HG03108 (cell line): ENCODE measurements around the gene SLC4A1AP.
A peak's percentile ranks its signal among the peaks of the same experiment; 100 is the strongest.

Experiments
- ATAC-seq: cut with Tn5 transposase; IDR thresholded peaks from one replicate; pipeline ENCODE4 v1.9.1; 2021; ENCODE audit warnings: moderate library complexity; ENCODE audit not compliant: unreplicated experiment

Gene SLC4A1AP

DNA sequence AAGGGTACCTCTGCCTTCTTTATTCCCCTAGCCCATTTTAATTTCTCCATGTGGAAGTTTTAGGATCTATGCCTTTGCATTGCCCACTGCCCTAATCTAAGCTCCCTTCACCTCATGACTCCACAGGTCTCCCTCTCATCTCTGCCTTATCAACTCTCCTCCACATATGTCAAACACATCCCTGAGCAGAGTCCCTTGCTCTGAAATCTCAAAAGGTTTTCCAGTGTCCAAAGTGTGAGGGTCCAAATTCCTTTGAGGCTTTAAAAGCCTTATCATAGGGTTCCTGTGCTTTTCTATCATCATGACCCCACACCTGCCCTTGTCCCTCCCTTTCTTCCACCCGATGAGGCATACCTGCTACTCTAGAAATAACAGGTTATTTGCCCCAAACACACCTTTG, 38.6 kb downstream of the SLC4A1AP start:
- no peak for ATAC-seq

DNA sequence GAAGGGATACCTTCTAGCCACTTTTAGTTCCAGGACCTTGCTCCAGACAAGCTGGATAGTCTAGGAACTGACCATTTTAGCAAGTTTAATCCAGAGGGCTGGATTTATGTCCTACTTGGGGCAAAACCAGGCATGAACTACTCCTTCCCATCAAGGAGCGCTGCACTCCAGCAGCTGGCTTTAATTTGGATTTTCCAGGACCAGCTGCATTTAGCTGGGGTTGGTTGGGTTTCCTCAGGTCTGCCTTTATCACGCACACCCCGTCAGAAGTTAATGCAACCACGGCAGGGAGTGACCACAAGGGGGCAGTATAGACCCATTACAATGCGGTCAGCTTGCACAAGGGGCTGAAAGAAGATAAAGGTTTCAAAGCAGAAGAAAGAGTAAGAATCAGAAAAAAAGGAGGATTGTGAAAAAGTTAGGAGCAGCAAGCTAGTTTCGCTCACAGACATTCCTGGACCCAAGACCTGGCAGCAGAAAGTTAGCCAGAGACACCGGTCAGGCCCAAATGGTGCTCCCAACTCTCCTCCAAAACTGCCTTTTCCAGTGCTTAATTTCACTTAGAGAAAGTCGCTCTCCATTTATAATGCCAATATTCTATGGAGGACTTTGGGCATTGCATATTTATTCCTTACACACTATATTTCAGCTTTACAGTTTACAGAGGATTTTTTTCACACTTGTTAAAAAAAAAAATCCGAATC, 40.1 kb downstream of the SLC4A1AP start:
- peak; percentile 59 for ATAC-seq

DNA sequence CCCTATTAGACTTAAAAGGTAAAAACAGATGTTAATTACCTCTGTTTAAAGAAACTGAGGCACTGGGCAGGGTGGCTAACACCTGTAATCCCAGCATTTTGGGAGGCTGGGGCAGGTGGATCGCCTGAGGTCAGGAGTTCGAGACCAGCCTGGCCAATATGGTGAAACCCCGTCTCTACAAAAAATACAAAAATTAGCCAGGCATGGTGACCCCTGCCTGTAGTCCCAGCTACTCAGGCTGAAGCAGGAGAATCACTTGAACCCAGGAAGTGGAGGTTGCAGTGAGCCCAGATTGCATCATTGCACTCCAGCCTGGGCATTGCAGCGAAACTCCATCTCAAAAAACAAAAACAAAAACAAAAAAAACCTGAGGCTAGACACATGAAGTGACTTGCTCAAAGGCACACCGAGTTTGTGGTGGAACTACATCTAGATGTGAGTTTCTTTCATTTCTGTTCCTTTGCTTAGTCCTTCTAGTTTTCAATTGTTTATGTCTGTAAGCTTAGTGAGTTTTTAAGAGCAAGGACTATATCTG, 40.7 kb downstream of the SLC4A1AP start:
- no peak for ATAC-seq

DNA sequence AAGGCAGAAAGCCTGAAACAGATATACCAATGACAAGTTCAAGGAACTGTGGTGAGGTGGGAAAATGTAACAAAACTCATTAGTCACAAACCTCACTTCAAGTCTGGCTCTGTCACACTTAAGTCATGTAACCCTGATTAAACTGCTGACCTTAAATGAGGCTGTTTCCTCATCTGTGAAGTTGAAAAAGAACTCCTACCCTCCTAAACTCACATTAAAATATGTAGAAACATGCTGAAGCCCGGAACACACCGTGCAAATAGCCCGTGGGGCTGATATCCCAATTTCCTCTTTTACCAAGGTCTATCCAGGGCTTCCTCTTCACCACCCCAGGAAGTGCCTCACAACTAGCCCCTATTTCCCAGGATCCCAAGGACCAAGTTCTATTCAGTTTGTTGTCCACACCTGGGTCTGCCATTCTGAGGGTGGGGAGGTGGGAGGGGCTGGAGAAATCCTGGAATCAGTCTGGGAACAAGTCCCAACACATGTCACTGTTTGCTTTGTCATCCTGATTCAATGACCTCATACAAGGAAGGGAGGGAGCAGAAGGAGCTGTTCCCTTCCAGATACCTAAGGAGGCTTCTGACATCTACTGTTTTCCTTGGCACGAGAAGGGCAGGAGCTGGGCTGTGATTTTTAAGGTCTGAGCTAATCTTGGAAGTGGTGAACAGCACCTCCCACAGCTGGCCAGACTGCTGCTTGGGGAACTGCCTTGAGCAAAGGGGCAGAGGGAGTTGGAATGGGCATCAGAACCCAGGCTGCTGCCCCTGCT, 42.3 kb downstream of the SLC4A1AP start:
- ATAC-seq = no peak

DNA sequence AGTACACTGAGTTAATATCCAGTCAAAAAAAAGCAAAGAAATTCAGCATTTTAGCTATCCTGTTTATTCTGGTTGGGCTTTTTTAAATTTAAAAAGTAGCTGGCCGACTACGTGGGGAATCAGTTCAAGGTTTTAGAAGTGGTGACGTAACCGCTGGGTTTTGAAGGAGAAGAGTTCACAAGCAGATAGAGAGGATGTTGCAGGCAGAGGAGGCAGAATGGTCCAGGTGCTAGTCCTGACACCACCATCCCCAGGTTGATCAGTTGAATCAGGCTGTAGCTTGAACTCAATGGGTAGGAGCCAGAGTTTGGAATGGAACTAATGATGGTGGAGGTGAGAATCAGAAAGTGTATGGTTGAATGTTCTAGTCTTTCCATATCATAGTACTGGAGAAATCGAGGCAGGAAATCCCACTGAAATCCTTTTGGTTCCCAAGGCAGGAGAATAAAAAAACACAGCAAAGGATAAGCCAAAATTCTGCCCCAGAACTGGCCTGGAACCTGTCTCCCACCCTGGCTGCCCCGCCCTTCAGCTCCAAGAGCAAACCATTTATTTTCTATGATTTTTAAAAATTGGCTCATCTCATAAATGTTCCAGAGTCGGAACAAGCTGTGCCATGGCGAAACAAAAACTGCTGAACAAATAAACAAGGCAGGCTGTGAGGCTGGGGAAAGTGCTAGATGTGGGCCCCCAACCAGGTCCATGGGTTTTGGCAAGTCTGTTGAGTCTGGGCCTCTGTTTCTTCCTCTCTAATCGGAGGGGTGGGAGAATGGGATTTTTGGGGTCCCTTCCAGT, 44.0 kb downstream of the SLC4A1AP start:
- ATAC-seq = no peak

DNA sequence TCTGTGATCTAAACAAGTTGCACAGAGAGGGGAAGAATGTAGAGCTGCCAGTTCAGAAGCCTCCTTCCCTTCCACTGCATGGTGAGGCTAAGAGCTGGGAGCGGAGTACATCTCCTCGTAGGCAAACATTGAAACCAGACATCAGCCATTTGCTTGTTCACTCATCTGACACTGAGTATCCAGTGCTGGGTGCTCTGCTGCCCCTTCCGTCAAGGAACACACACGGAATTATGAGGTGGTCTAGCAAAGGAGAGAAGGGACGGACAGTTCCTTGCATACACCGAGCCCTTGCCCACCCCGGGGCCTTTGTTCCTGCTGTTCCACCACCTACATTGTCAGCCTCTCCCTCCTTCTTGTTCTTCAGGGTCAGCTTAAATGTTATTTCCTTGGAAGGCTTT, 44.6 kb downstream of the SLC4A1AP start:
- no peak for ATAC-seq

DNA sequence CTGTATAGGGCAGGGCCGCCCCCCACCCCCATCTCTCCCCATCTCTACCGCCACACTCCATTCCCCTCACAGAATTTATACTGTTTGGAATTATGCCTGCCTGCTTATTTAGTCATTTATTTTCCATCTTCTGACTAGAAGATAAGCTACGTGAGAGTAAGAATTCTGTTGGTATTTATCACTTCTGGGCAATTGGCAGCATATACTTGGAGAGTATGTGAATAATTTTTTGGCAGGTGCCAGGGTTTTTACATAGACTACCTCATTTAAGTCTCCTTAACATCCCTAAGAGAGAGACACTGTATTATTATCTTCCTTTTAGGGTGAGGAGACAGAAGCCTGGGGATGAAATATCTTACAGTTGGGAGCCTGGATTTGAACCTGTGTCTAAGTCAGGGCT, 45.0 kb downstream of the SLC4A1AP start:
- ATAC-seq = no peak

DNA sequence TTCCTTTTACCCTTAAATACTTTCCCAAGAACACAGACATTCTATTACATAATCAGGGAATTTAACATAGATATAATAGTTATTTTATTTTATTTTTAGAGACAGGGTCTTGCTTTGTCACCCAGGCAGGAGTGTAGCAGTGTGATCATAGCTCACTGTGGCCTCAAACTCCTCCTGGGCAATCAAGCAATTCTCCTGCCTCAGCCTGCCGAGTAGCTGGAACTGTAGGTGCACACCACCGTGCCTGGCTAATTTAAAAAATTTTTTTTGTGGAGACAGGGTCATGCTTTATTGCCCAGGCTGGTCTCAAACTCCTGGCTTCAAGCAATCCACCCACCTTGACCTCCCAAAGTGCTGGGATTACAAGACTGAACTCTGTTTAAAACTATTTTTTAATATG, 45.6 kb downstream of the SLC4A1AP start:
- ATAC-seq = no peak

DNA sequence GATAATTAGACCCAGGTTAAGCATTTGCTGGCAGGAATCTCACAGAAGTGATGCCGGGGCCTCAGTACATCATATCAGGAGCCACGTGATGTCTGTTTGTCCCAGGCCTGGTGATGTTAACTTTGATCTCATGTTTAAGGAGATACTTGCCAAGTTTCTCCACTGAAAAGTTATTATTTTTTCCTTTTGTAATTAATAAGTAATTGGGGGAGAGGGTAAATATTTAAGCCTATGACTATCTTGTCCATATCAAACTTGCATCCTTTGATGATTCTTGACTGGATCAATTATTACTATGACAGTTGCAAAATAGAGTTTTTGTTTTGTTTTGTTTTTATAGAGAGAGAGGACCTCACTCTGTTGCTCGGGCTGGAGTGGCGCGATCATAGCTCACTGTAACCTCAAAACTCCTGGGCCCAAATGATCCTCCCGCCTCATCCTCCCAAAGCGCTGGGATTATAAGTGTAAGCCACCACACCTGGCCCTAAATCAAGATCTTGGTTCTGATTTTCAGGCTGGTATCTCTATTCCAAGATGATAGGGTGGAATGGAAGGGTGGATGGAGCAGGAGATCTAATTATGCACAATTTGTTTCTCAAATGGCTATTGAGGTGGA, 46.4 kb downstream of the SLC4A1AP start:
- ATAC-seq = no peak

DNA sequence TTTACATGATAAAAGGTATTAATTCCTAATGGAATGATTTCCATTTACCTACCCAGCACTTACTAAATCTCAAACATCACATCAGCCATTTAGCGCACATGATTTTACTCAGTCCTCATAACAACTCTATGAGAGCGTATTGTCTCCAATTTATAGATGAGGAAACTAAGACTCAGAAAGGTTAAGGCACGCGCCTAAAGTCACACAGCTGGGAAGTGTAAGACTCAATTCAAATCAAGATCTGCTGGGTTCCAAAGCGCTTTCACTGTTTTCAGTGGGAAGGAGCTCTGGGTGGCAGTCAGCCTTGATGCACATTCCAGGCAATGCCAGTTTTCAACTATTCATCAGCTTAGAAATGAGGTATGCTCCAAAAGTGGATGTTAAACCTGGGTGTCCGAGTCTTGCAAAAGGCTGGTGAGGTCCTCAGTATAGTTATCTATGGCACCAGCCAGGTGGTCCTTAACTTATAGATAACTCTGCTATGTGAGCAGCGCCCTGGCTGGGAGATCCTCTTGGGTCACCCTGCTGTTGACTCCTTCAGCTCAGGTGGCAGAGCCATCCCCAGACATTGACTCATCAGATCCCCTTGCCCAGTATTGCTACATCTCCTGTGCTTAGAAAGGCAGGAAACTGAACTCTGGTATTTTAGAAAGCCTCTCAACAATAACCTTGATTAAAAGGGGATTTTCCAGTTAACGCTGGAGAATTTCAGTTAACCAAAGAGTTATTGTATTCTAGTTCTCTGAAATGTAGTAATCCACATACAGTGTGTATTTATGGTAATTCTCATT, 47.1 kb downstream of the SLC4A1AP start:
- no peak for ATAC-seq

DNA sequence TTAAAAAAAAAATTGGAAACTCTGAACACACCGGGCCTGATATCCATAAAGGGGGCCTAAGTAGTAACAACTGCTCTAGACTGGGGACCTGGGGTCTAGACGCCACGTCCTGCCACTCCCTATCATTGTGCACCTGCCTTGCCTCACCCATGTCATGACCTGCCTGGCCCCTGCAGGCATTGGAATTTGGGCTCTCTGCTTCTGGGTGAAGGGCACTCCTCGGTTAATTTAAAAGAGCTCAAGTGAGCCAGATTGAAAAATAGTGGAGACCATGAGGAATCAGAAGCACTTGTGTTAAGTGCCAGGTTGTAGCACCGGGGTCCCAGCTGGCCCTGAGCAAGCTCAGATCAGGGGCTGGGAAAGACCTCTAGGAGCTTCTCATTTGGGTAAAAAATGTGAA, 48.1 kb downstream of the SLC4A1AP start:
- ATAC-seq = no peak

DNA sequence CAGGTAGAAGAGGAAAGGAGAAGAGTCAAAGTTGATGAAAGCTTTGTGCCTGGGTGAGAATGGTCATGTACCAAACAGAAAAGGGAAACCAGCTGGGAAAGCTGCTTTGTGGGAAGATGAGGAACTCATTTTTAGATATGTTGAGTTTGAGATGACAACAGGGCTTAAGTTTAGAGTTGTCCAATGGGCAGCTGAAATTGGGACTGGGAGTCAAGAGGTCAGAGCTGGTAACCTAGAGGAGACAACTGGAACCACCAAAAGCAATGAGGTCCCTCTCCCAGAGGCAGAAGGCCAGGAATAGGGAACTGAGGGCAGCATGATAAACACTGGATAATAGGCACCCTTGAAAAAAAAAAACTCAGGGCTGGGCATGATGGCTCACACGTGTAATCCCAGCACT, 48.8 kb downstream of the SLC4A1AP start:
- no peak for ATAC-seq

DNA sequence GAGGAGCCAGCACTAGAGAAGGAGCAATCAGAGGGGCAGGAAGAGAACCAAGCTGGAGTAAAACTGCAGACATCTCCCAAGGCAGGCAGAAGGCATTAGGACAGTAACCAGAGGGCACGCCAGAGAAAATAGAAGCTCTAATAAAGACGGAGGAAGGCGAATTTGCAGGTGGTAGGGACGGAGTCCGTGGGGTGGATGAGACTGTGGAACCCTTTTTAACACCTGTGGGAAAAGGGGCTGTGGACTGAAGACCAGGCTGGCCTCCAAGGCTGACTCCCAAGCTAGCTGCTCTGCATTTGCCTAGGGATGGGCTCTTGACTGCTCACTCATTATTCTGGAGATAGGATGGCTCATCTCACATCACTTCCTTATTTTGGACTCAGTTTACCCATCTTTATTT, 49.5 kb downstream of the SLC4A1AP start:
- no peak for ATAC-seq

DNA sequence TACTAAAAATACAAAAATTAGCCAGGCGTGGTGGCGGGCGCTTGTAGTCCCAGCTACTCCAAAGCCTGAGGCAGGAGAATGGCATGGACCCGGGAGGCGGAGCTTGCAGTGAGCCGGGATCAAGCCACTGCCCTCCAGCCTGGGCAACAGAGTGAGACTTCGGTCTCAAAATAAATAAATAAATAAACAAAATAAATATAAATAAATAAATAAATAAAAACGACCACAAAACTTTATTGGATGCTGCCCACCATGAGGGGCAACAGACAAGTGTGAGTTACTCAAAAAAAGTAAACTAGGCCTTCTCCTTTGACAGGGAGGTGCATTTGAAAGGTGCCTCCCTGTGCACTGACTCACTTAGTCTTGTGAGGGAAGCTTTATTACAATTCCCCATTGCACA, 50.4 kb downstream of the SLC4A1AP start:
- no peak for ATAC-seq

DNA sequence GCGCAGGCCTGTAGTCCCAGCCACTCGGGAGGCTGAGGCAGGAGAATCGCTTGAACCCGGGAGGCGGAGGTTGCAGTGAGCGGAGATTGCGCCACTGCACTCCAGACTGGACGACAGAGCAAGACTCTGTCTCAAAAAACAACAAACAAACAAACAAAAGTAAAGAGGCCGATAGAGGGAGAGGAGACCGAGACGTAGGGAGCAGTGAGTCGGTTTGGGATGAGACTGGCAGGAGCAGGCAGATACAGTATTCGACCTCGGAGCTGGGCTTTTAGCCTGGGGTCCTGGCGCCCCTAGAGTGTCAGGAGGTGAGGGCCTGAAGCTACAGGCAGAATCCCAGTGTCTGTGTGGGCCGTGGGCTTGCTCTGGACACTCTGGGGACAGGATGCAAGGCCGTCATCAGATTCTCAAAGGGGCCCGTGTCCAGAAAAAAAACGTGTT, 51.2 kb downstream of the SLC4A1AP start:
- ATAC-seq = no peak

DNA sequence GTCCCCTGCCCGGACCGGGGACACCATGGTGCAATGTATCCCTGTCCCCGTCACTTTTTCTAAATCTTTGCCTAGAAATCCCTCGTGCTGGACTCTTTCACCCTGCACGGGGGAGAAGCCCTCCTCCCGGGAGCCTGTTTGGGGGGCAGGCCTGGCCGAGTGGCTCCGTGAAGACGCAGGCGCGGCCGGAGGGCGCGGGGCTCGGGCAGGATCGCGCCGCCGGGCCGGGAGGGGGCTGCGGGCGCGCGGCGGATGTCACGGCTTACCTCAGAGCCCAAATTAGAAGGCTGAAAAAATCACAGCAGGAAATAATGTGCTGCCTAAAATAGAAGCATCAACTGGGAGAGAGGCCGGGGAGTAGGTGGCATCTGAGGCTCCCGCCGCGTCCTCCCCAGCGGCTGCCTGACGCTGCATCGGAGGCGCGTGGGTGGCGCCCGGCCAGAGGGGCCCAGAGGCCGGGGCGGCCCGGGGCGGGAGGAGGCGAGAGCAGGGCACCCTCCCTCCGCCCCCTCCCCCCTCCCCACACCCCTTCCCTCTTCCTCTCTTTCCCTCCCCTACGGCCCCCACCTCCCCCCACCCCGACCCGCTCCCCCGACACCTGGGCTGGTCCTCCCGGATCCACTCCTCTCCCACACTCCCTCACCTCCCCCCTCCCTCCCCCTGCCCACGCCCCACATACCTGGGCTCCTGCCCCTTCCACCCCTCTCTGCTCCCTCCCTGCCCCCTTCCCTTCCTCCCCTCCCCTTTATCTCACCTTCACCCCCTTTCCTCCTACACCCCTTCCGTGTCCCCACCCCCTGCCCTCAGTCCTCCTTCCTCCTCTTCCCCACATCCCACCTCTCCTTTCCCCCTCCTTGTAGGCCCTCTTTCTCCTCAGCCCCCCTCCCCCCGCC, 51.9 kb downstream of the SLC4A1AP start:
- no peak for ATAC-seq

DNA sequence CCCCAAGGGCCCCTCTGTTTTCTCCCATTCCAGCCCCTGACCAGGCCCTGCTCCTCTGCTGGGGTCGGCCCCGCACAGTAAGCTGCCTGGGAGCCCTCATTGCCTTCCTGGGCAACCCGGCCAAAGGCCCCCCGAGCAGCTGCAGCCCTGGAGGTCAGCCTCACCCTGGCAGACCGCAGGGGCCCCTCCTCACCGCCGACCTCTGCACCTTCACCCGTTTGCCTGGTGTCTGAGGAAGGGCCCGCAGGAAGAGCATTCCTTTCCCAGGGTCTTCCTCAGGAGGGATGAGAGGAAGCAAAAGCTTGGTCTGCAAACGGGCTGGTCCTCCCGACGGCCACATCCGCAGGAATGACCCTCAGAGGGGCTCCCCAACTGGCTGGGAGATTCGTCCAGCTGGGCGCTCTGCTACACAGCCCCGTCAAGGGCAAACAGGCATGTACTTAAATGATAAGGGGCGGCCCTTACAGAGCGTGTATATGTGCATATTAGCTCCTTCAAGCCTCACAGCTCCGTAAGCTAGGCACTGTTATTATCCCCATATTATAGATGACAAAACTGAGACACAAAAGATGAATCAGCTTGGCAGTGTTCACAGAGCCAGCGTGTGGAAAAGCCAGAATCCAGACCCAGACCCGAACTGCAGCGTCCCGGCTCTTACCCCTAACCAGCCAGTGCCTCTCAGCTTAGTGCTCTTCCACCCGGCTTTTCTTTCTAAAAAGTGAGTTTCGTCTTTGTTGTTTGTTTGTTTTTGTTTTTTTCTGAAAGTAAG, 52.8 kb downstream of the SLC4A1AP start:
- ATAC-seq = no peak

DNA sequence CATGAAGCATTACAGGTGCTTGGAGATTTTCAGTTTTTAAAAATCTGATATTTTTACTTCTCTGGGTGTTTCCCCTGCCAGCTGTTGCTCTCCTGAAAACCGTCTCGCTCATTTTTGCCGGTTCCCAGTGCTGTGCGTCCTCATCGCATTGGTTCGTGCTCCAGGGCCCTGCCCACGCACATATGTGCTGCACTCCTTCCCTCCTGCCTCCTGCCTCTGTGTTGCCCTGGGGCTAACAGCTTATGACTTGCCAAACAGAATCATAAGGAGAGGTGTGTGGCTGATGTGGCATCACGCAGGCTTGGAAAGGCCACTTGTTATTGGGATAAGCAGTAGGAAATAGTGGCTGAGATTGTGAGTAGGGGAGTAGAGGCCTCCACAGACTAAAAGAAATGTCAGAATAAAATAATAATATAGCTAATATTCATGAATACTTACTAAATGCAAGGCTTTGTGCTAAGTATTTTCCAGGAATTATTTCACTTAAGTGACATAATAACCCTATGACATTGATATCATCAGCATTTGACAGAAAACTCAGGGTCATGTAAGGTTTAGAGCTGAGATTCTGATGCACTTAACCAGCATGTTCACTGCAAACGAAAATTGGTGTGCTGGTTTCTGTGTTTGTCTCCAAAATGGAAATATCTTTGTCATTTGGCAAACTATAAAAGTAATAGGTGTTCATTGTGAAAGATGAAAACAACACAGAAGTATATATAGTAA, 53.5 kb downstream of the SLC4A1AP start:
- no peak for ATAC-seq
